ENCODE measurements around the gene LCE1B.

DNA sequence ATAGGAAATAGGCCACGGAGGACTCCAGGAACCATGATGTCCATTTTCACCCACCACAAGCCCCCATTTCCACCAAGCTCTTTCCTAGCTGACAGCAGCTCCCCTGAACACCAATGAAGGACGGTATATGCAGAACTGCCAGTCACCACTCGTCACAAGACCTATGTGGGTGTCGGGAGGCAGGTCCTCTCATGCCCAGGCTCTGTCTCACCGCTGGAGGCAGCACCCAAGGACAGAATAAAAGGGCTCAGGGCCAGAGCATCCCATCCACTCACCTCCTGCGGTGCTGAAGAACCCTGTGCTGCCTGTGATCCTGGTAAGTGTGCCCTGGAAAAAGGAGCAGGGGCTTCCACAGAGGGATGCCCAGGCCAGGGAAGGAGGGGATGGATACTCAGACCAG is 36.9 kb upstream of the LCE1B start, which contains the start of gene LCE1F:
- TF ChIP-seq POLR2A (IDR thresholded peaks at IDR 0.05; ENCODE audit: low read length) (no peak), GATA1 (IDR thresholded peaks at IDR 0.05; ENCODE audit: low read depth, low read length) (no peak)
